HepG2 (cell line): ENCODE results near the gene PTPRH. TPM values are rescaled to one million over a fixed set of nuclear protein-coding genes. Genes with fewer than 3 reads are reported as not detected.

Source experiments
- CC2D1A ChIP-seq: sonication (generic); formaldehyde crosslinking; IDR thresholded peaks from 2 replicates; pipeline ENCODE4 v1.8.1; 2023; ENCODE audit warnings: mild to moderate bottlenecking, missing genetic modification reagents
- CHD2 ChIP-seq: IDR thresholded peaks from 2 replicates; pipeline ENCODE4 v1.6.1; 2011; ENCODE audit warnings: low read depth, low read length, improper control_type of control experiment
- ELF1 ChIP-seq: sonication (generic); formaldehyde crosslinking; IDR thresholded peaks from 2 replicates; pipeline ENCODE4 v1.4.0; 2020; ENCODE audit warnings: missing genetic modification reagents
- FOSL2 ChIP-seq: sonication (generic); formaldehyde crosslinking; IDR thresholded peaks from 2 replicates; pipeline ENCODE4 v1.4.0; 2020; ENCODE audit warnings: missing genetic modification reagents
- FOXO1 ChIP-seq: sonication (generic); formaldehyde crosslinking; IDR thresholded peaks from 2 replicates; pipeline ENCODE4 v1.4.0; 2020; ENCODE audit warnings: missing genetic modification reagents
- GATA4 ChIP-seq: sonication (generic); IDR thresholded peaks from 2 replicates; pipeline ENCODE4 v1.6.1; 2016; ENCODE audit warnings: antibody characterized with exemption, low read depth, borderline replicate concordance
- HOXA3 ChIP-seq: sonication (generic); formaldehyde crosslinking; IDR thresholded peaks from 2 replicates; pipeline ENCODE4 v1.5.0; 2020; ENCODE audit warnings: missing genetic modification reagents
- RARA ChIP-seq: IDR thresholded peaks from 2 replicates; pipeline ENCODE4 v1.6.1; 2016; ENCODE audit warnings: missing genetic modification reagents, missing compliant biosample characterization
- RFX1 ChIP-seq: fragments of 450-650 bp; IDR thresholded peaks from 2 replicates; pipeline ENCODE4 v1.6.1; 2017
- SIN3A ChIP-seq: IDR thresholded peaks from 2 replicates; pipeline ENCODE4 v1.6.1; 2011; ENCODE audit warnings: low read depth, mild to moderate bottlenecking, control low read depth, low read length, borderline replicate concordance
- SNRNP70 ChIP-seq: fragments of 200-400 bp; formaldehyde crosslinking; IDR thresholded peaks from 2 replicates; pipeline ENCODE4 v1.6.1; 2017; ENCODE audit warnings: mild to moderate bottlenecking, low read depth, low read length, moderate library complexity
- SOX6 ChIP-seq, 2 experiments: fragments of 450-650 bp in 1 of 2; sonication (generic) in 1 of 2; formaldehyde crosslinking in 1 of 2; IDR thresholded peaks; 2 replicates each; pipeline versions ENCODE4 v1.4.0 to v1.6.1; 2017 to 2020; ENCODE audit warnings: antibody characterized with exemption in 1 of 2, mild to moderate bottlenecking in 1 of 2, missing genetic modification reagents in 1 of 2
- TAF1 ChIP-seq: sonication (generic); formaldehyde crosslinking; IDR thresholded peaks from 2 replicates; pipeline ENCODE4 v1.4.0; 2020; ENCODE audit warnings: missing genetic modification reagents
- XRCC5 ChIP-seq: fragments of 200-400 bp; formaldehyde crosslinking; optimal IDR thresholded peaks from 2 replicates; pipeline ENCODE3; 2017; ENCODE audit warnings: mild to moderate bottlenecking, low read length
- ZBTB43 ChIP-seq: sonication (generic); formaldehyde crosslinking; conservative IDR thresholded peaks from 2 replicates; pipeline ENCODE4 v1.4.0; 2020; ENCODE audit warnings: missing genetic modification reagents
- ZFP91 ChIP-seq: sonication (generic); formaldehyde crosslinking; IDR thresholded peaks from 2 replicates; pipeline ENCODE4 v1.9.0; 2022; ENCODE audit warnings: missing genetic modification reagents, mild to moderate bottlenecking, borderline replicate concordance
- ZHX2 ChIP-seq, 2 experiments: sonication (generic) in 1 of 2; formaldehyde crosslinking in 1 of 2; IDR thresholded peaks; 2 replicates each; pipeline versions ENCODE4 v1.6.1 to v1.9.0; 2014 to 2022; ENCODE audit warnings: antibody characterized with exemption in 1 of 2, borderline replicate concordance in 1 of 2, inconsistent platforms in 1 of 2, low read depth in 1 of 2, missing genetic modification reagents in 1 of 2
- ZNF326 ChIP-seq: sonication (generic); formaldehyde crosslinking; IDR thresholded peaks from 2 replicates; pipeline ENCODE4 v1.4.0; 2020; ENCODE audit warnings: missing genetic modification reagents, borderline replicate concordance
- ZNF441 ChIP-seq: sonication (generic); formaldehyde crosslinking; IDR thresholded peaks from 2 replicates; pipeline ENCODE4 v1.7.0; 2021; ENCODE audit warnings: missing genetic modification reagents, borderline replicate concordance
- ZNF557 ChIP-seq: sonication (generic); formaldehyde crosslinking; IDR thresholded peaks from 2 replicates; pipeline ENCODE4 v1.4.0; 2020; ENCODE audit warnings: missing genetic modification reagents
- ZNF572 ChIP-seq: sonication (generic); formaldehyde crosslinking; IDR thresholded peaks from 2 replicates; pipeline ENCODE4 v1.5.1; 2020; ENCODE audit warnings: mild to moderate bottlenecking, missing genetic modification reagents
- ZSCAN29 ChIP-seq: sonication (generic); formaldehyde crosslinking; conservative IDR thresholded peaks from 2 replicates; pipeline ENCODE4 v1.4.0; 2020; ENCODE audit warnings: mild to moderate bottlenecking, missing genetic modification reagents
- polyA plus RNA-seq, 8 experiments: library from polyadenylated mRNA; depleted of rRNA in 3 of 8; stranded (reverse) in 7 of 8; unstranded in 1 of 8; fragments of >200 nt; fragmentation: Illumina TruSeq in 4 of 8; extraction: Trizol in 4 of 8; gene quantifications; 2 replicates each; pipeline versions ENCODE4 v1.2.1 to v1.2.3, GENCODE V29; 2011 to 2016; ENCODE audit warnings: low read depth in 4 of 8, missing spikeins in 1 of 8, mixed read lengths in 1 of 8; ENCODE audit not compliant: insufficient read depth in 1 of 8
- total RNA-seq, 5 experiments: library from RNA; depleted of rRNA; stranded (reverse); fragments of >200 nt; fragmentation: Illumina TruSeq; extraction: Trizol; gene quantifications; 2 replicates each; pipeline ENCODE4 v1.2.3, GENCODE V29; 2016; ENCODE audit warnings: low read depth in 1 of 5

Gene PTPRH
- total and polyA plus RNA-seq, 2 of the 13 experiments (the other 11 are each of a cell fraction or from before 2014, with no cell fraction given): 14.7 to 125 TPM

GRCh38 chr19:55178781-55179599, 30.3 kb downstream of the PTPRH start (continued):
- TF ChIP-seq ZHX2 (IDR thresholded peaks at IDR 0.05; ENCODE audit: low read depth) (no peak), ZHX2 (CRISPR knock-in tag; IDR thresholded peaks at IDR 0.05; ENCODE audit: borderline replicate concordance) (no peak), HOXA3 (CRISPR knock-in tag) (no peak; the same call in 1 of the 2 replicates), CHD2 (peak; percentile 18; the same call in 1 of the 2 replicates), ELF1 (CRISPR knock-in tag) (peak; percentile 67), CC2D1A (CRISPR knock-in tag) (no peak), ZNF557 (CRISPR knock-in tag) (no peak), ZNF572 (CRISPR knock-in tag) (no peak), ZNF441 (no peak), GATA4 (no peak), XRCC5 (no peak), ZSCAN29 (no peak), FOSL2 (CRISPR knock-in tag) (no peak), SOX6 (IDR thresholded peaks at IDR 0.05) (no peak), SOX6 (CRISPR knock-in tag; IDR thresholded peaks at IDR 0.05) (no peak), RARA (no peak), ZNF326 (no peak), ZBTB43 (CRISPR knock-in tag) (no peak), ZFP91 (CRISPR knock-in tag) (0 out of 2 replicates have a peak, but pooled peaks have one; percentile 35), SIN3A (no peak), SNRNP70 (no peak), TAF1 (CRISPR knock-in tag) (no peak), RFX1 (peak; percentile 99), FOXO1 (CRISPR knock-in tag) (0 out of 2 replicates have a peak, but pooled peaks have one; percentile 8)
